H9 (cell line): ENCODE results near the gene UST. TPM values are rescaled to one million over a fixed set of nuclear protein-coding genes. Genes with fewer than 3 reads are reported as not detected.

Experiments used
- DNase-seq: peaks from one replicate; pipeline ENCODE4 v3.0.0-alpha.2; 2017
- H2AFZ ChIP-seq: one replicate; pipeline ENCODE4 v1.6.1; 2013; ENCODE audit warnings: mild to moderate bottlenecking, low read length, control low read depth, moderate library complexity
- H2AK5ac ChIP-seq: 2 replicates; pipeline ENCODE4 v1.6.1; 2013; ENCODE audit warnings: low read length, control low read depth, mixed read lengths; ENCODE audit not compliant: insufficient read length
- H2BK120ac ChIP-seq: one replicate; pipeline ENCODE4 v1.6.1; 2013; ENCODE audit warnings: low read depth, mild to moderate bottlenecking, low read length, control low read depth, inconsistent platforms; ENCODE audit not compliant: poor library complexity, severe bottlenecking
- H2BK12ac ChIP-seq: 2 replicates; pipeline ENCODE4 v1.6.1; 2013; ENCODE audit warnings: low read length, control low read depth, mixed read lengths, low read depth; ENCODE audit not compliant: insufficient read length
- H2BK15ac ChIP-seq: 2 replicates; pipeline ENCODE4 v1.6.1; 2013; ENCODE audit warnings: low read depth, low read length, control low read depth
- H2BK20ac ChIP-seq: one replicate; pipeline ENCODE4 v1.6.1; 2013; ENCODE audit warnings: low read depth, mild to moderate bottlenecking, low read length, control low read depth, inconsistent platforms; ENCODE audit not compliant: poor library complexity, severe bottlenecking
- H2BK5ac ChIP-seq: 2 replicates; pipeline ENCODE4 v1.6.1; 2013; ENCODE audit warnings: low read length, control low read depth, mixed read lengths; ENCODE audit not compliant: insufficient read length
- H3K14ac ChIP-seq: 2 replicates; pipeline ENCODE4 v1.6.1; 2013; ENCODE audit warnings: low read length, control low read depth; ENCODE audit not compliant: insufficient read depth
- H3K18ac ChIP-seq: 2 replicates; pipeline ENCODE4 v1.6.1; 2013; ENCODE audit warnings: low read depth, mild to moderate bottlenecking, mixed read lengths, low read length, control low read depth; ENCODE audit not compliant: insufficient read length
- H3K23ac ChIP-seq: 2 replicates; pipeline ENCODE4 v1.6.1; 2013; ENCODE audit warnings: low read length, control low read depth, mixed read lengths, low read depth; ENCODE audit not compliant: insufficient read length
- H3K23me2 ChIP-seq: 2 replicates; pipeline ENCODE4 v1.6.1; 2013; ENCODE audit warnings: low read depth, mild to moderate bottlenecking, mixed read lengths, low read length, control low read depth; ENCODE audit not compliant: insufficient read length, poor library complexity, severe bottlenecking
- H3K27ac ChIP-seq: 2 replicates; pipeline ENCODE4 v1.5.1; 2013; ENCODE audit warnings: low read length, control low read depth, mixed read lengths, low read depth; ENCODE audit not compliant: insufficient read length
- H3K27me3 ChIP-seq: 2 replicates; pipeline ENCODE4 v1.6.1; 2013; ENCODE audit warnings: low read length, control low read depth, inconsistent platforms; ENCODE audit not compliant: insufficient read depth
- H3K4ac ChIP-seq: 2 replicates; pipeline ENCODE4 v1.6.1; 2013; ENCODE audit warnings: low read depth, mild to moderate bottlenecking, control low read depth, inconsistent platforms, low read length, moderate library complexity
- H3K4me1 ChIP-seq: 2 replicates; pipeline ENCODE4 v1.6.1; 2013; ENCODE audit warnings: low read length, control low read depth, inconsistent platforms; ENCODE audit not compliant: insufficient read depth
- H3K4me2 ChIP-seq: 2 replicates; pipeline ENCODE4 v1.6.1; 2013; ENCODE audit warnings: low read length, control low read depth, mixed read lengths; ENCODE audit not compliant: insufficient read length, insufficient read depth
- H3K56ac ChIP-seq: 2 replicates; pipeline ENCODE4 v1.6.1; 2013; ENCODE audit warnings: low read depth, mild to moderate bottlenecking, mixed read lengths, low read length, control low read depth; ENCODE audit not compliant: insufficient read length
- H3K79me1 ChIP-seq: 2 replicates; pipeline ENCODE4 v1.6.1; 2013; ENCODE audit warnings: low read depth, mild to moderate bottlenecking, moderate library complexity, low read length, control low read depth, inconsistent platforms; ENCODE audit not compliant: insufficient read depth, poor library complexity, severe bottlenecking
- H3K79me2 ChIP-seq: 2 replicates; pipeline ENCODE4 v1.6.1; 2013; ENCODE audit warnings: low read length, control low read depth, inconsistent platforms; ENCODE audit not compliant: insufficient read depth
- H3K9ac ChIP-seq: 2 replicates; pipeline ENCODE4 v1.6.1; 2013; ENCODE audit warnings: low read length, control low read depth, mixed read lengths; ENCODE audit not compliant: insufficient read length; ENCODE audit errors: extremely low read depth
- H3K9me3 ChIP-seq: one replicate; pipeline ENCODE4 v1.6.1; 2013; ENCODE audit warnings: low read depth, low read length, inconsistent platforms; ENCODE audit not compliant: control insufficient read depth
- H3T11ph ChIP-seq: one replicate; pipeline ENCODE4 v1.6.1; 2013; ENCODE audit warnings: mild to moderate bottlenecking, low read length, control low read depth, inconsistent platforms
- H4K20me1 ChIP-seq: one replicate; pipeline ENCODE4 v1.6.1; 2013; ENCODE audit not compliant: control insufficient read depth, insufficient read length, insufficient read depth
- H4K5ac ChIP-seq: 2 replicates; pipeline ENCODE4 v1.6.1; 2013; ENCODE audit warnings: low read depth, mild to moderate bottlenecking, mixed read lengths, low read length, control low read depth; ENCODE audit not compliant: insufficient read length
- H4K8ac ChIP-seq: replicated peaks from 2 replicates; pipeline ENCODE4 v1.6.1; 2013; ENCODE audit warnings: low read length, control low read depth, mixed read lengths, low read depth; ENCODE audit not compliant: insufficient read length
- H4K91ac ChIP-seq: 2 replicates; pipeline ENCODE4 v1.6.1; 2013; ENCODE audit warnings: low read depth, mild to moderate bottlenecking, moderate library complexity, mixed read lengths, low read length, control low read depth; ENCODE audit not compliant: insufficient read length
- H3K27ac Mint-ChIP-seq, 3 experiments: 2 replicates in 2 of 3; 3 replicates in 1 of 3; pipeline ENCODE4 v1.8.0; 2020 to 2021; ENCODE audit warnings: mixed read lengths in 3 of 3, mild to moderate bottlenecking in 1 of 3, moderate library complexity in 1 of 3
- H3K27me3 Mint-ChIP-seq: 2 replicates; pipeline ENCODE4 v1.8.0; 2021; ENCODE audit warnings: low read depth, mild to moderate bottlenecking, moderate library complexity, mixed read lengths
- H3K36me3 Mint-ChIP-seq, 3 experiments: 2 replicates in 2 of 3; 3 replicates in 1 of 3; pipeline ENCODE4 v1.8.0; 2020 to 2021; ENCODE audit warnings: low read depth in 3 of 3, mixed read lengths in 3 of 3; ENCODE audit not compliant: insufficient read depth in 1 of 3
- H3K4me1 Mint-ChIP-seq, 2 experiments: 2 replicates each; pipeline ENCODE4 v1.8.0; 2020; ENCODE audit warnings: mixed read lengths in 2 of 2
- H3K4me3 Mint-ChIP-seq, 2 experiments: 2 replicates in 1 of 2; 3 replicates in 1 of 2; pipeline ENCODE4 v1.8.0; 2020 to 2021; ENCODE audit warnings: mild to moderate bottlenecking in 2 of 2, mixed read lengths in 2 of 2, moderate library complexity in 1 of 2
- H3K9me3 Mint-ChIP-seq, 2 experiments: 2 replicates in 1 of 2; 3 replicates in 1 of 2; pipeline ENCODE4 v1.8.0; 2020; ENCODE audit warnings: mild to moderate bottlenecking in 2 of 2, mixed read lengths in 2 of 2, moderate library complexity in 1 of 2
- WGBS: extraction: QIAGEN DNeasy Blood & Tissue Kit; methylation state at CpG from one replicate; pipeline ENCODE4 v1.1.7; 2013; ENCODE audit warnings: missing lambda C conversion rate, low lambda C conversion rate, mixed read lengths; ENCODE audit not compliant: insufficient read length; ENCODE audit errors: extremely low coverage; 5-methylcytosine and 5-hydroxymethylcytosine counted together
- total RNA-seq: library from RNA; stranded (reverse); gene quantifications from 2 replicates; pipeline ENCODE4 v1.2.1, GENCODE V29; 2021
- TF ChIP-seq, protein P1 (sequence below): fragments of 200-600 bp; sonication (generic); conservative IDR thresholded peaks from 3 replicates; pipeline ENCODE4 v1.8.0; 2021; ENCODE audit warnings: antibody characterized with exemption, mild to moderate bottlenecking

Gene UST
- total RNA-seq, 1 experiment from 2014 or later = 14.4 TPM

- H2BK20ac ChIP-seq = no peak overlapping the region
- no peak overlapping the region for H2BK12ac ChIP-seq
- H4K20me1 ChIP-seq = no peaks in the 10 kb centered on the region
- H3K56ac ChIP-seq = no peak overlapping the region
- no peak for DNase-seq
- H2BK15ac ChIP-seq = no peak overlapping the region
- H3K23me2 ChIP-seq = no peaks in the 10 kb centered on the region
- H3K79me2 ChIP-seq = peaks cover 17% of the 10 kb centered on the region; the same call in 1 of the 2 replicates
- Mint-ChIP-seq H3K27me3 (no peaks in the 10 kb centered on the region), H3K27ac (peak overlapping the region in 2 of 3 experiments; percentile 7 to 19; a peak in 3 of 7 replicates), H3K4me3 (no peak overlapping the region), H3K4me1 (peaks cover 31 to 33% of the 10 kb centered on the region in 2 experiments), H3K36me3 (no peaks in the 10 kb centered on the region; a peak in 1 of 7 replicates), H3K9me3 (no peaks in the 10 kb centered on the region)
- H3K79me1 ChIP-seq = peaks cover 8% of the 10 kb centered on the region
- no peak overlapping the region for H3T11ph ChIP-seq
- no peak overlapping the region for H2AFZ ChIP-seq
- H2AK5ac ChIP-seq = no peak overlapping the region
- no peak overlapping the region for H4K91ac ChIP-seq
- no peak overlapping the region for H3K23ac ChIP-seq
- TF ChIP-seq, protein P1, sequence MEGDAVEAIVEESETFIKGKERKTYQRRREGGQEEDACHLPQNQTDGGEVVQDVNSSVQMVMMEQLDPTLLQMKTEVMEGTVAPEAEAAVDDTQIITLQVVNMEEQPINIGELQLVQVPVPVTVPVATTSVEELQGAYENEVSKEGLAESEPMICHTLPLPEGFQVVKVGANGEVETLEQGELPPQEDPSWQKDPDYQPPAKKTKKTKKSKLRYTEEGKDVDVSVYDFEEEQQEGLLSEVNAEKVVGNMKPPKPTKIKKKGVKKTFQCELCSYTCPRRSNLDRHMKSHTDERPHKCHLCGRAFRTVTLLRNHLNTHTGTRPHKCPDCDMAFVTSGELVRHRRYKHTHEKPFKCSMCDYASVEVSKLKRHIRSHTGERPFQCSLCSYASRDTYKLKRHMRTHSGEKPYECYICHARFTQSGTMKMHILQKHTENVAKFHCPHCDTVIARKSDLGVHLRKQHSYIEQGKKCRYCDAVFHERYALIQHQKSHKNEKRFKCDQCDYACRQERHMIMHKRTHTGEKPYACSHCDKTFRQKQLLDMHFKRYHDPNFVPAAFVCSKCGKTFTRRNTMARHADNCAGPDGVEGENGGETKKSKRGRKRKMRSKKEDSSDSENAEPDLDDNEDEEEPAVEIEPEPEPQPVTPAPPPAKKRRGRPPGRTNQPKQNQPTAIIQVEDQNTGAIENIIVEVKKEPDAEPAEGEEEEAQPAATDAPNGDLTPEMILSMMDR = no peak
- H3K9ac ChIP-seq = no peak overlapping the region
- H4K5ac ChIP-seq = no peak overlapping the region
- H3K27me3 ChIP-seq = no peaks in the 10 kb centered on the region
- no peaks in the 10 kb centered on the region for H3K9me3 ChIP-seq
- H3K4me1 ChIP-seq = peaks cover 11% of the 10 kb centered on the region; the same call in 1 of the 2 replicates
- no peak overlapping the region for H4K8ac ChIP-seq
- no peak overlapping the region for H3K4me2 ChIP-seq
- H3K14ac ChIP-seq = no peak overlapping the region
- no peak overlapping the region for H3K27ac ChIP-seq
- no peak overlapping the region for H3K4ac ChIP-seq
- no peak overlapping the region for H2BK5ac ChIP-seq
- H3K18ac ChIP-seq = no peak overlapping the region
- WGBS = no CpG with 5 or more reads among the region's 12 CpGs
- H2BK120ac ChIP-seq = no peak overlapping the region
Observed at GRCh38 chr6:148842296-148843019, 95.6 kb downstream of the UST start.
